ENCODE measurements around the gene SERP1.
"Not testable (repeated sequence)": the region's sequence is repeated elsewhere in the genome, so short reads cannot be mapped to it uniquely, and the experiment has no call there.

Gene SERP1

DNA sequence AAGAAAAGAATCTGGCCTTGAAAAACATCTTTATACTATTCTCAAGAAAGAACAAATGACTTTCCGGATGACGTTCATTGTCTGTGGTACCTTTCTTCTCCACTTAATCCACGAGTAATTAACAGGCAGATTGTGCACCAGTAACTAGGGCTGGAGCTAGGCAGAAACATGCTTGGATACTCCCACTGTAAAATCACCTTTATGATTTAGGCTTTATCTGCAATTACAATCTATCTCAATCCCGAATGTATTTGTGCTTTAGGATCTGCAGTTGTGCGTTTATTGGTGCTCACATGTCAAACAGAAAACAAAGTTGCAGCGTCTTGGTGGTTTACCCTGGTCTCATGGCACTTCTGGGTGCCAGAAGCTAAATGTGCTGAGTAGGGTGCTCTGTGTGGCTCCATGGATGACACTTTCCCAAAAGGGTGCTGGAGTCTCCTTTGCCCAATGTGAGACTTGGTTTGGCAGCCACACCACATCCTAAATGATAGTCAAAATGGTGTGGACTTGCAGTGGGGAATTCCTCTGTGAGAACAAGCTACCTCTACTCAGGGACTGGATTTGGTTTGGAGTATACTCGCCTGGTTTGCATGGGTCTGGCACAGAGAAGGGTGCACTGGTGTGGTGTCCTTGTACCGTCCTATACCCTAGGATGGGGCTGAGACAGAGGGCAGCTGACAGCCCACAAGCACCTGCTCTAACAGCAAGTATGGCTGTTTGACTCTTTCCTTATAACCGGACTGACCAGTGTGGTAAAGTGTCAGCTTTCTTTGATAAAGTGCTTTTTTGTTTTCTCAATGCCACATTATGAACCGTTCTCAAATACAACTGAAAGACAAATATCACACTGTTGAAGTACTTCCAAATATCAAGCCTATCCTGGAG, 7.7 kb downstream of the SERP1 start:
- no peak for DNase-seq

DNA sequence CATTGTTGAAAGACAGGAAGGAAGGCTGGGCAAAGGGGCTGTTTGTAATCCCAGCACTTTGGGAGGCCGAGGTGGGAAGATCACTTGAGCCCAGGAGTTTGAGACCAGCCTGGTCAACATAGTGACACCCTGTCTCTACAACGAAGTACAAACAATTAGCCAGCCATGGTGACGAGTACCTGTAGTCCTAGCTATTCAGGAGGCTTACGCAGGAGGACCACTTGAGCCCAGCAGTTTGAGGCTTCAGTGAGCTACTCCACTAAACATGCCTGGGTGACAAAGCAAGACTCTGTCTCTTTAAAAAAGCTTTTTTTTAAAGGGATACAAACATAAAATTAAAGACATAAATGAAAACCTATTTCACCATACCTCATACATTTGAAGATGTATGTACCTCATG, 11.1 kb downstream of the SERP1 start:
- DNase-seq, result no peak

DNA sequence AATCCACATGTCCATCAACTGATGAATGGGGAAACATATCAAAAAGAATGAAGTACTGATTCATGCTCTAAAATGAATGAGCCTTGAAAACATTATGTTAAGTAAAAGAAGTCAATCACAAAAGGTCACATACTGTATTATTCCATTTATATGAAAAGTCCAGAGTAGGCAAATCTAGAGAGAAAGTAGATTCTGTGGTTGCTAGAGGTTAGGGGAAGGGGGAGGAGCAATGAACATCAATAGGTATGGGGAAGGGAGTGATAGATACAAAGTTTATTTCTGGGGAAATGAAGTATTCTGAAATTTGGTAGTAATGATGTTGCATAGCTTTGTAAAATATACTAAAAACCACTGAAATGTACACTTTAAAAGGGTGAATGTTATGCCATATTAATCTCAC, 14.5 kb downstream of the SERP1 start:
- DNase-seq, result no peak

DNA sequence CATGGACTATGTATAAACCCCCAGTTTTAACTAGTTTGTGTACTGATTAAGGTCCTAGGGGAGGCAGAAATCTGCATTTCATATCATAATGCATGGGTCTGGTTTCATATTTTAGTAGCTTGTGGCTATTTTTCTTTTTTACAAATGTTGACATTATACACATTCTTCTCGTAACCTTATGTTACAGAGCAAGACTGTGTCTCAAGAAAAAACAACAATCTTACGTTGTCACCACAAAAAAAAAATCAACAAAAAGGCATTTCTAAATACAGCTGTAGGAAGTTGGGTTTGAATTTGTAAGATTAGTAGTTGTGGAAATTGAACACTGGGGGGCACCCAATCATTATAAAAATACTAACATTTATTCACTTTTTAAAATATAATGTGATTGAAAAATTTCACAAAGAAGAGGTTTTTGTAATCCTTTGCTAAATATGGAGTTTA, 17.9 kb downstream of the SERP1 start:
- no peak for DNase-seq

DNA sequence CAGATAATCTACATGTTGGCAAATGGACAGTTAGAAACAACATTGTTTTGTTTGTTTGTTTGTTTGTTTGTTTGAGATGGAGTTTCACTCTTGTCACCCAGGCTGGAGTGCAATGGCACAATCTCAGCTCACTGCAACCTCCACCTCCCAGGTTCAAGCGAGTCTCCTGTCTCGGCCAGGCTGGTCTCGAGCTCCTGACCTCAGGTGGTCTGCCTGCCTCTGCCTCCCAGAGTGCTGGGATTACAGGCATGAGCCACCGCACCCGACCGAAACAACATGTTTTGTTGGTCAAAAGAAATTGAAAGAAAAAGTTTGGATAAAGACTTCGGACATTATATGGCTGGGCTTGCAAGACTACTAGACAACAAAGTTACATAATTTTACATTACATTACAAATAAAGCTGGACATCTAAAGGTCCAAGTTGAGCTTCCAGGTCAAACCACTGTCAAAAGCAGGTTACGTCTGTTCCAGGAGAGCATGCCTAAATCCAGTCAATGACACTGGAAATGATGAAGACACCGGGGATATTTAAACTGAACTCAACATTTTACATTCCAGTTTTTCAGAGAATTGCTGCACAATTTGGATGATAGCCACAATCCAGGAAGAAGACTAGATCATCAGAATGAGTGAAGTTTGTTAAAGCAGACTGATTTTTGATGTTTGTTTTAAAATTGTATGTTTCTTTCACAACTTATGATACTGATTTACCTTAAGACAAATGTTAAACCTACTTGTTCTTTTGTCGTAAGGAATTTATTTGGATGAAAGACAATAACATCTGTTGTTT, 18.6 kb downstream of the SERP1 start:
- no peak for DNase-seq

DNA sequence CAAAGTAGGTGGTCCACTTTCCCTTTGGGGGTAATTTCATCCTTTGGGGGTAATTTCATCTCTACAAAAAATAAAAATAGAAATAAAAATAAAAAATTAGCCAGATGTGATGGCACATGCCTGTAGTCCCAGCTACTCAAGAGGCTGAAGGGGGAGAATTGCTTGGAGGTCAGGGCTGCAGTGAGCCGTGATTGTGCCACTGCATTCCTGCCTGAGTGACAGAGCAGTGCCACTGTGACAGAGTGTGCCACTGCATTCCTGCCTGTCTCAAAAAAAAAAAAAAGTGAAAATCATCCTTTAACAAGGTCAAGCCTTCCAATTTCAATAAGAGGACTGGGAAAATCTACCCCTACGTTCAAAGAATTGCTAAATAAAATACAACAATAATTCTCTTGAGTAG, 22.8 kb downstream of the SERP1 start:
- DNase-seq, result no peak

DNA sequence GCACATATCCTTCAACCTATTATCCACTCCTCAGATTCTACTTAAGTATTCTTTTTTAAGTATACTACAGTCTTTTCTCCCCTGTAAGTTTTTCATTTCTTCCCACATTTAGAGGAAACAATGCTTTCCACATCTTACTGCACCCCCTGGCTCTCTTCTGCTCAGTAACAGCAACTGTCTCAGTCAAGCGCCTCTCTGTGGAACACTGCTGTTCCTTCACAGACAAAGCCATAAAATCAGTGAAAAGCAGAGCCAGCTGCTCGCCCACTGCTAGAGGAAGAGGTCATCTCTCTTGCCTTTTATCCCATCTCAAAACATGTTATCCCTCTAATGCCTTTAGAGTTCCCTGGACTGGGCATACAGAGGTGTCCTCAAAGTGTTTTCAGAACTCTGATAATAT, 24.8 kb downstream of the SERP1 start:
- DNase-seq, result no peak

DNA sequence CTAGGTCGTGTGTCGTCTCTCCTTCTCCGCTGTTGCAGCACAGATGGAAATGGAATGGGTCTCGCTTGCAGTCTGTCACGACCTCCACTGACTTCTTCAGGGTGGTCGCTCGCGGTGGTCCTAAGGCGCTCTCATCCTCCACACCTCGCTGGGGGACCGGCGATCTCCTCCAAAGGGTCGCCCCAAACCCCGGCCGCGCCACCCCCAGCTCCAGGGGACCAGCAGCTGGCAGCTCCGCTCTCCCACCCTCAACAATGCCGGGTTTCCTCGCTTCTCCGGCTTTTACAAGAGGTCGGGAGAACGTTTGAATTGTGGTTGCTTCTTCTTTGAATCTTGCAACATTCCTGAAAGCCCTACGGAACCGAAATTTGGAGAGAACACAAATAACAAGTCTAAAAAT, 25.9 kb downstream of the SERP1 start:
- no peak for DNase-seq

DNA sequence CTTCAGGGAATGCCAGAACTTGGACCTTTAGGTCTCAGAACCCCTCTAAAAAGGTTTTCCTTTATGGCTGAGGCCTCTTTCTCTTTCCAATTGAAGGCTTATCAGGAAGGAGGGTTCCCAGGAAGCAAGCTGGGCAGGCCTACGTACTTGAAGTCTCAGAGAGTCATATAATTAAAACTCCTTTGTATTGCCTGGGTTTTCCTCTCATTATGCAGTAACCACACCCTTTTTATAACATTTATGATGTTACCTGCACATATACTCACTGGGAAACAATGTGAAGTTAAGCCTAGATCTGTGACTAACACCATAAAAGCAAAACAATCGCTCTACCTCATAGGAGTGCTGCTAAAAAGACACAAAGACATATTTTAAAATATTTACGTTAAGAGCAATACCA, 27.3 kb downstream of the SERP1 start:
- no peak for DNase-seq

DNA sequence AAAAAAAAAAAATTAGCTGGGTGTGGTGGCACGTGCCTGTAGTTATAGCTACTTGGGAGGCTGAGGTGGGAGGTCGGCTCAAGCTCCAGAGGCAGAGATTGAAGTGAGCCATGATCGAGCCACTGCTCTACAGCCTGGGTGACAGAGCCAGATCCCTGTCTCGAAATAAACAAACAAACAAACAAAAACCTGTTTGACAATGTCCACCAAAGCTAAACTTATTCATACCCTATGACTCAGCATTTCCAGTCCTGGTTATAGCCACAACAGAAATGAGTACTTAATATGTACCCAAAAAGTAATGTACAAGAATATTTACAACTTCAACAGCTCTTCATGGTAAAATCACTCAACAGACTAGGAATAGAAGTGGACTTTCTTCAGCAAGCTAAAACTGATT, 31.1 kb downstream of the SERP1 start:
- DNase-seq, result no peak

DNA sequence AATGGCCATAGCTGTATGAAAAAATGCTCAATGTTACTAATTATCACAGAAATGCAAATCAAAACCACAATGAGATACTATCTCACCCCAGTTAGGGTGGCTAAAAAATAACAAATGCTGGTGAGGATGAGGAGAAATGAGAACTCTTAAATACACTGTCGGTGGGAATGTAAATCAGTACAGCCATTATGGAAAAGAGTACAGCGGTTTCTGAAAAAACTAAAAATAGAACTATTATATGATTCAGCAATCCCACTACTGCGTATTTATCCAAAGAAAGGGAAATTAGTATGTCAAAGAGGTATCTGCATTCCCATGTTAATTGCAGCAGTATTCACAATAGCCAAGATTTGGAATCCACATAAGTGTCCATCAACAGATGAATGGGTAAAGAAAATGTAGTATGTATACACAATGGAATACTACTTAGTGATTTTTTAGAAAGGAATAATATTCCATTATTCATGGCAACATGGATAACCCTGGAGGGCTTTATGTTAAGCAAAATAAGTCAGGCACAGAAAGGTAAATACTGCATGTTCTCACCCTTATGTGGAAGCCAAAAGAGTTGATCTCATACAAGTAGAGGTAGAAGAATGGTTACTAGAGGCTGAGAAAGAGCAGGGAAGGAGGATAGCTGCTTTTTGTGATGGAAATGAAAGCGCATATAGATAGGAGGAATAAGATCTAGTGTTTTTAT, 35.0 kb downstream of the SERP1 start:
- no peak for DNase-seq

DNA sequence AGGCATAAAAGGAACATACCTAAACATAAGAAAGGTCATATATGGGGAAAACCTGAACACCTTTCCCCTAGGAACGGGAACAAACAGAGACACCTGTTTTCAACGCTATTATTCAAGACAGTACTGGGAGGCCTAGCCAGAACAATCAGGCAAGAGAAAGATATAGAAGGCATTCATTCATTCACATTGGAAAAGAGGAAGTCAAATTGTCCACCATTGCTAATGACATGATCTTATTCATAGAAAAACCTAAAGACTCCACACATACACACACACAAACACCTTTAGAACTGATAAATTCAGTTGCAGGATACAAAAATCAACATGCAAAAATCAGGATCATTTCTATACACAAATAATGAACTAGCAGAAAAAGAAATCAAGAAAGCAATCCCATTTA, 36.5 kb downstream of the SERP1 start:
- DNase-seq, result no peak

DNA sequence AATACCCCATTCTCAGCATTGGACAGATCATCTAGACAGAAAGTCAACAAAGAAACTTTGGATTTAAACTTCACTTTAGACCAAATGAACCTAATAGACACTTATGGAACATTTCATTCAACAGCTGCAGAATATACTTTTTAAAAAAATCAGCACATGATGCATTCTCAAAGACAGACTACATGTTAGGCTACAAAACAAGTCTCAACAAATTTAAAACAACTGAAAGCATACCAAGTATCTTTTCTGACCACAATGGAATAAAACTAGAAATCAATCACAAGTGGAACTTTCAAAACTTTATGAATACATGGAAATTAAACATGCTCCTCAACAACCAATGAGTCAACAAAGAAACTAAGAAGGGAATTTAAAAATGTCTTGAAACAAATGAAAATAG, 37.9 kb downstream of the SERP1 start:
- DNase-seq, result no peak

DNA sequence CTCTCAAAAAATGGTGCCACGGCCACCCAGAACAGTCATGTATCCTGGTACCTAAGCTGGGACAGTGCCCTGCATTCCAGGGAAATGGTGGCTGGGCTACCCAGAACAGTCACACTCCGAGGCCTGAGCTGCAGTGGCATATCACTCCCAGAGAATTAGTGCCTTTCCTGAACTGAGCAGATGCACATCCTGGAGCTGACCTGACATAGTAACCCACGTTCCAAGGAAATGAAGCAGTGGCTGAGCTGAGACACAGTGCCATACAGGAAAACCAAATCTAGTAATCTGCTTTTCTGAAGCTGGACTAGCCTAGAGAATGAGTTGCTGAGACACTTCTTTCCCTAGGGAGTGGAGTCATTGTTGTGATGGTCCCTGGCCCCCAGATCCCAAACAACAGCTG, 41.8 kb downstream of the SERP1 start:
- DNase-seq, result no peak

DNA sequence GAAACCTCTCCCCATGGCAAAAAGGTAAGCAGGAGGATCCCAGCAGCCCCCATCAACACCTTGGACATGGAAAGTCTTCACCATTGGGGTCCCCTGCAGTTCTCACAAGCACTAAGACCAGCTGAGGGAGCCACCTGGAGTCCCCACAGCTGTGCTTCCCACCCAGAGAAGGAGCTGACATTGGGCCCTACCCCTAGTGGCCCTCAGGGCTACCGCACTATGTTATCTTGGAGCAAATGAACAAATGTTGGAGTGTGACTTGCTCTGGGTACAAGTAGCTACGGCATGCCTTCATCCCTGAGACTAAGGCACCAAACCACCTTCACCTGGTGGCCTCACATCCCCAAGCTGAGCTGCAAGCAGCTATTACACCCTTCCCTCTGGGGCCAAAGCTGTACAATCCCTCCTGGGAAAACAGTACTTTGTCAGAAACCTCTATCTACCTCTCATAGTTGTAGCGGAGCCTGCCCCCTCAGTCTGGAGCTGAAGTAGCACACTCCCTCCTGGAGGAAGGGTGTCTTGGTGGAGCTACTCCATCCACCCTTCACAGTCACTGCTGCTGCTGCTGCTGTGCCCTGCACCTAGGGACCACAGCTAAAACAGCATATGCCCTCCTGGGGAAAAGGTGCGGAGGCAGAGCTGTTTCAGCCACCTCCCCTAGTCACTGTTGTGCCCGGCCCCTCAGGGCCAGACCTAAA, 42.7 kb downstream of the SERP1 start:
- no peak for DNase-seq

DNA sequence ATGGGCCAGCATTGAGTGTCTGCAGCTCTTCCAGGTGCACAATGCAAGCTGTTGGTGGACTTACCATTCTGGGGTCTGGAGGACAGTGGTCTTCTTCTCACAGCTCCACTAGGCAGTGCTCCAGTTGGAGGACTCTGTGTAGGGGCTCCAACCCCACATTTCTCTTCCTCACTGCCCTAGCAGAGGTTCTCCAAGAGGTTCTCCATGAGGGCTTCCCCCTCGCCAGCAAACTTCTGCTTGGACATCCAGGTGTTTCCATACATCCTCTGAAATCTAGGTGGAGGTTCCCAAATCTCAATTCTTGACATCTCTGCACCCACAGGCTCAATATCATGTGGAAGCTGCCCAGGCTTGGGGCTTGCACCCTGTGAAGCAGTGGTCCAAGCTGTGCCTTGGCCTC, 45.3 kb downstream of the SERP1 start:
- not testable (repeated sequence) for DNase-seq

DNA sequence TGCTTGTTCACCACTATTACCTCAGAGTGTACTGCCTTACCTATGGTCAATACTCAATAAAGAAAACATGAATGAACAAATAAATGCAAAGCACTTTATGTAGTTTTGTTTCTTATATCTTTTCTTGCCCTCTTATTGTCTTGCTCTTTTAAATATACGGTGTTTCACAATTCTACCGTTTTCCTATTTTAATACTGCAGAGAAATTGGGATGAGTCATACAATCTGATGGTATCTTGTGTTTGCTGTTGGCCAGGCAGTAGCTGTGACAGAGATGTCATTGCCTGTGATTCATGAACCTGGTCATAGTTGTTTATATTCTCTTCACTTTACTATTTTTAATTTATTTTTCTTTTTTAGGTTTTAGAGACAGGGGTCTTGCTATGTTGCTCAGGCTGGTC, 48.3 kb downstream of the SERP1 start:
- DNase-seq, result no peak

DNA sequence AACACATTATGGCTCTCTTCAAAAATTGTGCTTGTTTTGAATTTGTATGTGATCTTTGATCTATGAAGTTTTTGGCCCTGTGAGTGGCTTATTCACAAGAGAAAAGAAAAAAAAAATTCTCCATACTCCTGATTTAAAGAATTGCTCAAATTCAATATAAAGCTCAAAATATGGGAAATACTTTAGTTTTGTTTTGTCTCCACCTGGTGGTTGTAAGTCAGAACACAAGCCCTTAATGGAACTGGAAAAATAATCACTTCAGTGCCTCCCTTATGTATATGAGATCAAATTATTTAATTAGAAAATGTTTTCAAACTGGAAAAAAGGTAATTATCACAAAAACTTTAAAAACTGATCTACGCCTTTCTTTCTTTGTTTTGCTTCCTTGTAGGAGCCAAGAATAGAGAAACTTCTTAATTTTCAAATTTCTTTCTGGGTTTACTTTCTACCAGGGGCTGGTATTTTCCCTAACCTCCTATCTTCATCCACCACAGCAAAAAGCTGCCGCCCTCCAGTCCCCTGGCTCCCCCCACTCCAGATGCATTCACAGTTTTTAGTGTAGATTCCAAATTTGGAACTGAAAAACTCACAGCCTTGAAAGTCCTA, 50.6 kb downstream of the SERP1 start:
- DNase-seq, result no peak

DNA sequence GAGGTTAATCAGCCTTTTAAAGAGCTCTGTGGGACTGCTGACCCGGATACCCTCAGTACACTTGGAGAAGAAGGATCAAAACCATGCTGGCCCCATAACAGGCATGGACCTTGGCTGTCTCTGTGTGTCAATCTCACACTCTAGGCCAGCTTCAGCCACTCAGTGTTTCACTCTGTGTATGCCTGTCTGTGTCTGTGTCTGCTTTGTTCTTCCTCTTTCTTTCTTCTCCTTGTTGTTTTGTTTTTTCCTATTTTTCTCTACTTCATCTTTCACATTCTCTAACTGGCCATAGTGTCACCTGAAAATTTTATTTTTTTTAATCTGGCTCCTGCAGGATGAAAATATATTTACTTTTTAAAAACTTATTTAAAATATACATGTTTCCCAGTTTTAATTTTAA, 51.1 kb downstream of the SERP1 start:
- no peak for DNase-seq

DNA sequence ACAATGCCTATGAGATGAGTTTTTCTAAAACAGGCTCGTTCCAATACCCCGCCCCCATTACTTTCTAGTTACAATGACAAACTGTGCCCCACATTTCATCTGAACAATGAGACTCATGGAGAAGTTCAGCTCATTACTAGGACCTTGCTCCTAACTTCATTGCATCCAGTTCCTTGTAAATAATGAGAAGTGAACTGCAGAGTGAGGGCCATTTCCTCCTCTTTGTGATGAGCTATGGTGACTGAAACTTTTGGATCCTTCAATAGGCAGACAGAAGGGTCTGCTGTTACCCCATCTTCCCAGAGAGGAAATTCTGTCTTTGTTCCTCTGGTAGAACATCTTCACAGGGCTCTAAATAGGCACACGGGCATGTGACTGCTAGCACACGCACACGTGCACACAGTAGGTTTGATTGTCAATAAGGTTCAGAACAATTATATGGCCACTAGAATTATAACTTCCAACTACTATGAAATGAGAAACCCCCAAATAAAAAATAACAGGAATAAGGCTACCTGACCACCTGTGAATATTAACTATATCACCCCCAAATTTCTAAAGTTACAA, 51.8 kb downstream of the SERP1 start:
- DNase-seq, result no peak

All from NCI-H226 (cell line).